ENCODE measurements around the gene PHETA2. TPM values are rescaled to one million over a fixed set of nuclear protein-coding genes. Genes with fewer than 3 reads are reported as not detected.

The PHETA2 gene
- total and polyA plus RNA-seq, 2 of the 13 experiments (the other 11 are each of a cell fraction or from before 2014, with no cell fraction given): 0.07 TPM; not detected in 1

GRCh38 chr22:42079319-42080251 lies 5.5 kb downstream of the PHETA2 start, which contains the start of gene SMDT1 (continued):
- TF ChIP-seq MYPOP (CRISPR knock-in tag; IDR thresholded peaks at IDR 0.05) (no peak; the same call in 1 of the 2 replicates), TRIM22 (IDR thresholded peaks at IDR 0.05) (no peak), AGO2 (optimal IDR thresholded peaks at IDR 0.05; ENCODE audit: low read depth, low read length) (peak; percentile 70), ZNF790 (CRISPR knock-in tag; IDR thresholded peaks at IDR 0.05; ENCODE audit: borderline replicate concordance) (no peak), SNAPC4 (CRISPR knock-in tag; IDR thresholded peaks at IDR 0.05) (0 out of 2 replicates have a peak, but pooled peaks have one; percentile 41), HDAC6 (IDR thresholded peaks at IDR 0.05; ENCODE audit: low read depth, low read length) (no peak), KAT8 (CRISPR knock-in tag; IDR thresholded peaks at IDR 0.05) (peak; percentile 89), IRF1 (CRISPR knock-in tag; IDR thresholded peaks at IDR 0.05; ENCODE audit: low read depth) (no peak), NFYB (CRISPR knock-in tag; IDR thresholded peaks at IDR 0.05) (peak; percentile 95), HOXA9 (CRISPR knock-in tag; IDR thresholded peaks at IDR 0.05; ENCODE audit: borderline replicate concordance) (no peak), ZNF569 (CRISPR knock-in tag; IDR thresholded peaks at IDR 0.05; ENCODE audit: borderline replicate concordance) (0 out of 2 replicates have a peak, but pooled peaks have one; percentile 30), NR2F6 (IDR thresholded peaks at IDR 0.05) (no peak), NR2F6 (CRISPR knock-in tag; IDR thresholded peaks at IDR 0.05) (peak; percentile 41)
